Stimulated activated CD8-positive, alpha-beta memory T cell treated with anti-CD3 and anti-CD28 coated beads, Interleukin-7, amount 100 ng/mL, for 1 hour (primary cell): ENCODE results near the gene ACOX2.
A peak's percentile ranks its signal among the peaks of the same experiment; 100 is the strongest.
"Not testable (repeated sequence)": the region's sequence is repeated elsewhere in the genome, so short reads cannot be mapped to it uniquely, and the experiment has no call there.

ENCODE experiments used
- DNase-seq, 2 donors: peaks; one replicate each; pipeline ENCODE4 v3.0.0-alpha.2; 2020; ENCODE audit warnings: low read depth in 2 of 2

ACOX2 gene

GRCh38 chr3:58535531-58536500 lies 1.2 kb downstream of the ACOX2 start:
- no peak for DNase-seq

GRCh38 chr3:58534592-58535494 lies 2.1 kb downstream of the ACOX2 start:
- no peak for DNase-seq

- peak; percentile 54 to 55 for DNase-seq
Observed at GRCh38 chr3:58532794-58533220, 4.2 kb downstream of the ACOX2 start.

- DNase-seq, result no peak
Observed at GRCh38 chr3:58531956-58532355, 5.0 kb downstream of the ACOX2 start.

GRCh38 chr3:58531555-58531954 lies 5.4 kb downstream of the ACOX2 start:
- no peak for DNase-seq

- no peak for DNase-seq
Observed at GRCh38 chr3:58530354-58530865, 6.6 kb downstream of the ACOX2 start.

- no peak for DNase-seq
Observed at GRCh38 chr3:58529516-58530353, 7.3 kb downstream of the ACOX2 start.

- no peak for DNase-seq
Observed at GRCh38 chr3:58528629-58529028, 8.4 kb downstream of the ACOX2 start.

GRCh38 chr3:58527440-58527839 lies 9.6 kb downstream of the ACOX2 start:
- not testable (repeated sequence) for DNase-seq

- no peak for DNase-seq
Observed at GRCh38 chr3:58526515-58526957, 10.5 kb downstream of the ACOX2 start.

- no peak for DNase-seq
Observed at GRCh38 chr3:58524326-58524888, 12.6 kb downstream of the ACOX2 start.

GRCh38 chr3:58522759-58523425 lies 14.1 kb downstream of the ACOX2 start:
- DNase-seq, result no peak

- no peak for DNase-seq
Observed at GRCh38 chr3:58521917-58522631, 14.9 kb downstream of the ACOX2 start.

GRCh38 chr3:58521336-58521670 lies 15.7 kb downstream of the ACOX2 start:
- DNase-seq, result no peak

- DNase-seq, result no peak
Observed at GRCh38 chr3:58520403-58521335, 16.3 kb downstream of the ACOX2 start.

- no peak for DNase-seq
Observed at GRCh38 chr3:58519668-58520402, 17.2 kb downstream of the ACOX2 start.

- no peak for DNase-seq
Observed at GRCh38 chr3:58518291-58518789, 18.6 kb downstream of the ACOX2 start.

- no peak for DNase-seq
Observed at GRCh38 chr3:58514405-58514804, 22.6 kb downstream of the ACOX2 start.
